ENCODE measurements around the gene PP2D1. TPM values are rescaled to one million over a fixed set of nuclear protein-coding genes. Genes with fewer than 3 reads are reported as not detected.

PP2D1 gene
- total RNA-seq, 1 donor = not detected

DNA sequence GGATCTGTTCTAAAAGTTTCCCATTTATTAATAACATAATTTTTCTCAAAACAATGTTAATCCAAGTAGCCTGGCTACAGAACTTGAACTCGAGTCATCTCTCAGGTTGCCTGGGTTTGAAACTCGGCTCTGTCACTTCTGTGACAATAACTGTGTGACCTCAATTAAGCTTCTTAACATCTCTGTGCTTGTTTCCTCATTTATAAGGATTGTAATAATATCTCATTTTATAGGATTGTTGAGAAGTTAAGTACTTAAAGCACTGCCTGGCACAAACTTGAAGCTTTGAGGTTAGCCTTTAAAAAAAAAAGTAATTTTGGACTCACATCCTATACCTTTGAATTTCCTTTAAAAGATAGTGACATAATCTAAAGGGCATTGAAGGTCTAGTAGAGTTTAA, 61.7 kb downstream of the PP2D1 start:
- DNase-seq (ENCODE audit: low read depth) = no peak
- H3K4me3 ChIP-seq (ENCODE audit: low read depth, low read length) = no peak overlapping the region
- TF ChIP-seq, protein P1, sequence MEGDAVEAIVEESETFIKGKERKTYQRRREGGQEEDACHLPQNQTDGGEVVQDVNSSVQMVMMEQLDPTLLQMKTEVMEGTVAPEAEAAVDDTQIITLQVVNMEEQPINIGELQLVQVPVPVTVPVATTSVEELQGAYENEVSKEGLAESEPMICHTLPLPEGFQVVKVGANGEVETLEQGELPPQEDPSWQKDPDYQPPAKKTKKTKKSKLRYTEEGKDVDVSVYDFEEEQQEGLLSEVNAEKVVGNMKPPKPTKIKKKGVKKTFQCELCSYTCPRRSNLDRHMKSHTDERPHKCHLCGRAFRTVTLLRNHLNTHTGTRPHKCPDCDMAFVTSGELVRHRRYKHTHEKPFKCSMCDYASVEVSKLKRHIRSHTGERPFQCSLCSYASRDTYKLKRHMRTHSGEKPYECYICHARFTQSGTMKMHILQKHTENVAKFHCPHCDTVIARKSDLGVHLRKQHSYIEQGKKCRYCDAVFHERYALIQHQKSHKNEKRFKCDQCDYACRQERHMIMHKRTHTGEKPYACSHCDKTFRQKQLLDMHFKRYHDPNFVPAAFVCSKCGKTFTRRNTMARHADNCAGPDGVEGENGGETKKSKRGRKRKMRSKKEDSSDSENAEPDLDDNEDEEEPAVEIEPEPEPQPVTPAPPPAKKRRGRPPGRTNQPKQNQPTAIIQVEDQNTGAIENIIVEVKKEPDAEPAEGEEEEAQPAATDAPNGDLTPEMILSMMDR (IDR thresholded peaks at IDR 0.05; ENCODE audit: insufficient read depth, low read depth, low read length) = no peak

DNA sequence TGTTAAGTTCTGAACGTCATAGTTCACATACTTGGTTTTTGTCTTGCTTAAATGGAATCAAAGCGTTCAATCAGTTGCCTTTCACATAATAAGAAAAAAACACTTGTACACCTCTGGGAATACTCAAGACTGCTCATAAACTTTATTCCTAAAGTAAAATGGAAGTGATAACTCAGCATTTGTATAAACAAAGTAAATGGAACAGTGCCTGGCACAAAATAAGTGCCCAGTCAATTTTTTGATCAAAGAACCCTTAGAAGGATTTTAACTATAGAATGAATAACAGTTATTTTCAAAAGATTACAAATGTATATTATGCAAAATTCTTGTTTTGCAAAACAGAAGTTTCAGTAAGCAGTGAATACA, 63.9 kb downstream of the PP2D1 start:
- DNase-seq (ENCODE audit: low read depth) = no peak
- TF ChIP-seq, protein P1 (IDR thresholded peaks at IDR 0.05; ENCODE audit: insufficient read depth, low read depth, low read length) = no peak

DNA sequence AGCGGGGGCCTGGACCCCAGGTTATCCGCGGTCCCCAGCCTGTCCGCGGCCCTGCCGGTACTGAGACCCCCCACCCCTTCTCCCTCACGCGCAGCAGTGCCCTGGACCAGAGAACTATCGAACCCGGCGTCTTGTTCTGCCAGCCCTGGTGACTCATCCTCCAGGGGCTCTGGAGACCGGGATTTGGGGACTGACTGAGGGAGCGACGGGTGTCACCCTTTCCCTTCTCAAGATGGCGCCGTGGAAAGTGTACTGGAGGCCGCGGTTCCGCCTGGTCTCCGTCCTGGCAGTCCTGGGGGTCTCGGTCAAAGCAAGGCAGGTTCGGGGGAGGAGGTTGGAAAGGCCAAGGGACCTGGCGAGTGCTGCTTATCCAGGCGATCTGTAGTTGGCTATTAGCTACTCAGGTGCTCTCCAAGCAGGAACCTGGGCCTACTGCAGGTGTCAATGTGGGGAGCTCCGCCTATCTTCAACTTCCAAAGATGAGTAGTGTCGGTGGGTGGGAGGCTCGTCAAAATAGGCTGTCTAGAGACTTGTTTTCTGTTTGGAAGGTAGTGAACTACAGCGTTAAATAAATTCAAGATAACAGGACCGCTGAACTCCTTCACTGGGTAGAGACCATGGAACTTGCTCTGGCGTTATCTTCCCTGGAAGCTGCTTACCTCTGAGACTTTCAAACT, 64.4 kb downstream of the PP2D1 start:
- DNase-seq (ENCODE audit: low read depth) = peak; percentile 54
- H3K4me3 ChIP-seq (ENCODE audit: low read depth, low read length) = peak overlapping the region; percentile 99
- TF ChIP-seq, protein P1 (IDR thresholded peaks at IDR 0.05; ENCODE audit: insufficient read depth, low read depth, low read length) = no peak

More for the DNA sequence above, 63.9 kb downstream of the PP2D1 start:
- peak overlapping the region; percentile 99 for H3K4me3 ChIP-seq (ENCODE audit: low read depth, low read length)

DNA sequence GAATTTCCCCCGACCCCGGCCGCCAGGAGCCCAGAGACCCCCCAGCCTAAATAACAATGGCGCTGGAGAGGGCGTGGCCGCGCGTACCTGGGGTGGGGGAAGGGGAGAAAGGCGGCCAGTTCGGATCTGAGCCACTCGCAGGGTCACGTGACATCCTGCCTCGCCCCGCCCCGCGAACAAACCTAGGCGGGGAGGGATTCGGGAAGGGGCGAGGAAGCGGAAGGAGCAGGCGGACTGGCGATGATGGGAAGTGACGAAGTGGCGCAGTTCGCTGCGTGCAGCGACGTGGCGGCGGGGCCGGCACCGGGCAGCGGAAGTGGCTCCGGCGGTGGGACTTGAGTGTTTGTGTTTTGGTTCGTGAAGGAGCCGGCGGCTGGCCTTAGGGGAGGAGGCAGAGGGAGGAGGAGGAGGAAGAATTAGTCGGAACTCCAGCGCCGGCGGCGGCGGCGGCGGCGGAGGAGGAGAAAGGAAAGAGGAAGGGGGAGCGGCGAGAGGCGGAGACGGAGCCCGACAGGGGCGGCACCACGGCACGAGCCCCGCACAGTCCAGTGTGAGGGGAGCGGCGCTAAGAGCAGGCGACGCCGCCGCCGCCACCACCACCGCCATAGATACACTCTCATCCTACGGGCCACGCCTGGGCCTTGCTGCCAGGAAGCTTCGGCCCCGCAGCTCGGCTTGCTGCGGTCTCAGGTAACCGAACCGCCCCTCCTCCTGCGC, 65.1 kb downstream of the PP2D1 start, which contains the start of gene RAB5A:
TSS of gene RAB5A (plus strand) at position 266 of the 717 bp plus-strand sequence. CDS start 3,802 bp downstream, outside the sequence.
- TF ChIP-seq, protein P1 (IDR thresholded peaks at IDR 0.05; ENCODE audit: insufficient read depth, low read depth, low read length) = no peak

DNA sequence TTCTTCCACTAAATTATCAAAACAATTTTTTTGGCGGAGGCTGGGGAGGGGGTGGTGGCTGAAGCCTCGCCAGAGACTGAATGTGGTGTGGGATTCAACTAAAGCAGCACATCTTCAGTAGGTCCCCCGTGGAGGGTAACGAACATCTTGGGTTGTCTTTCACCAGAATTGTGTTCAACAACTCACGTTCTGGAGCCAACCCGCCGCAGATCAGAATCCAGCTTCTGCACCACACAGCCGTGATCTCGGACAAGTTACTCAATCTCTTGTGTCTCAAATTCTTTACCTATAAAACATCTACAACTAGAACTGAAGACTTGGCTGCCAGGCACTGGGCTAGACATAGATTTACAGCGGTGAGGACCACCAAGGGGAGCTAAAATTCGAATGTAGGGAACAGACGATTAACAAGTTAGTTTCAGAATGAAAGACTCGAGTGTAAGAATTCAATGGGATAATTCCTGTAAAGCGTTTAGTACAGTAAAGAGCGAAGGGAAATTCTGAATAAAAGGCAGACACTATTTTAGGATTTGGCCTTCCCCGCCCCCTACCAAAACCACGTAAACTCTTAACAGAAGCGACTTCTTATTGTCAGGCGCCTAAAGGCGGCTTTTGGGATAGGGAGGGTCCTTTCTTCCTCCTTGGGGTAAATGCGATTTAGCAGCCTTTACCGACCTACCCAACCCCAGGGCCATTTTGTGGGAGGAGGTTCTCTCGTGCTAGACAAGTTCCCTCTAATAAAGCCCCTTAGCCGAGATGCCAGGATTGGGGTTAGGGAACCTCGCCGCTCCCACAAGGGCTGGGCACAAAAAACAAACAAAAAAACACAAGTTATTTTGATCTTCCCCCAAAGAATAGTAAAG, 65.9 kb downstream of the PP2D1 start:
- DNase-seq (ENCODE audit: low read depth) = no peak
- TF ChIP-seq, protein P1 (IDR thresholded peaks at IDR 0.05; ENCODE audit: insufficient read depth, low read depth, low read length) = no peak
- peak overlapping the region; percentile 99 for H3K4me3 ChIP-seq (ENCODE audit: low read depth, low read length)

More for the DNA sequence above, 65.1 kb downstream of the PP2D1 start, which contains the start of gene RAB5A:
- peak within 1 kb of the TSS; percentile 99 for H3K4me3 ChIP-seq (ENCODE audit: low read depth, low read length)
- DNase-seq (ENCODE audit: low read depth) = peak; percentile 98

DNA sequence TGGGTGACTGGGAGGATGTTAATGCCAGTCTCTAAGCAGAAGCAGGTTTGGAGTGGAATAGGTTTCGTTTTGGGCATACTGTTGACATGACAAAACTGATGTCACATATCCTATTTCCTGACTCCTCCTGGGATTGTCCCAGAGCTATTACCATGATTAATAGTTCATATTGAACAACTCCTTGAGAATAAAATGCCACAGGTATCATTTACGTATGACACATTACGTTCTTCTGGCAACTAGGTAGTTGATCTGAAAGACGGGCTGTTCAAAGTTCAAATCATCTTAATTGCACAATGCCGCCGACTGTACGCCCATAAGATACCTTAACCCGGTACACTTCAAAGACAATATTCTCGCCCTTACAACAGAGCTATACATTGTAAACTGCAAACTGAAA, 66.5 kb downstream of the PP2D1 start:
- no peak for DNase-seq (ENCODE audit: low read depth)
- peak overlapping the region; percentile 99 for H3K4me3 ChIP-seq (ENCODE audit: low read depth, low read length)
- TF ChIP-seq, protein P1 (IDR thresholded peaks at IDR 0.05; ENCODE audit: insufficient read depth, low read depth, low read length) = no peak

All from fibroblast of villous mesenchyme (primary cell).